Smooth muscle cell (in vitro differentiated cells): Measurements from ENCODE around the gene SCN7A. TPM values are rescaled to one million over a fixed set of nuclear protein-coding genes. Genes with fewer than 3 reads are reported as not detected.

Experiments used
- DNase-seq: peaks from one replicate; lab custom pipeline; 2025; ENCODE audit not compliant: unreplicated experiment; lab: John Stamatoyannopoulos, UW
- H2AFZ ChIP-seq: fragments of 200-600 bp; sonication (generic); 2 replicates; pipeline ENCODE4 v1.6.0; 2016; ENCODE audit warnings: antibody characterized with exemption, low read depth, mild to moderate bottlenecking
- H3F3A ChIP-seq: fragments of 200-600 bp; sonication (generic); 2 replicates; pipeline ENCODE4 v1.6.0; 2017; ENCODE audit warnings: antibody characterized with exemption, low read depth
- H3K27ac ChIP-seq: fragments of 200-600 bp; sonication (generic); 2 replicates; pipeline ENCODE4 v1.5.1; 2016; ENCODE audit warnings: low read depth, mild to moderate bottlenecking
- H3K27me3 ChIP-seq: fragments of 200-600 bp; sonication (generic); 2 replicates; pipeline ENCODE4 v1.6.1; 2016; ENCODE audit warnings: low read depth, mild to moderate bottlenecking
- H3K36me3 ChIP-seq: fragments of 200-600 bp; sonication (generic); 2 replicates; pipeline ENCODE4 v1.5.1; 2016; ENCODE audit warnings: low read depth
- H3K4me1 ChIP-seq: fragments of 200-600 bp; sonication (generic); 2 replicates; pipeline ENCODE4 v1.5.1; 2016; ENCODE audit warnings: low read depth
- H3K4me2 ChIP-seq: fragments of 200-600 bp; sonication (generic); 2 replicates; pipeline ENCODE4 v1.6.0; 2016; ENCODE audit warnings: mild to moderate bottlenecking
- H3K4me3 ChIP-seq: fragments of 200-600 bp; sonication (generic); 2 replicates; pipeline ENCODE4 v1.5.1; 2016; ENCODE audit warnings: mild to moderate bottlenecking
- H3K79me2 ChIP-seq: fragments of 200-600 bp; sonication (generic); 2 replicates; pipeline ENCODE4 v1.6.0; 2016; ENCODE audit warnings: low read depth, mild to moderate bottlenecking
- H3K9ac ChIP-seq: fragments of 200-600 bp; sonication (generic); 2 replicates; pipeline ENCODE4 v1.6.0; 2016; ENCODE audit warnings: low read depth
- H3K9me3 ChIP-seq: fragments of 200-600 bp; sonication (generic); replicated peaks from 2 replicates; pipeline ENCODE4 v1.5.1; 2016; ENCODE audit warnings: low read depth
- H4K20me1 ChIP-seq: fragments of 200-600 bp; sonication (generic); 2 replicates; pipeline ENCODE4 v1.6.0; 2016; ENCODE audit warnings: low read depth
- CTCF ChIP-seq: fragments of 200-600 bp; sonication (generic); IDR thresholded peaks from 2 replicates; pipeline ENCODE4 v1.5.1; 2017; ENCODE audit warnings: borderline replicate concordance, mild to moderate bottlenecking, antibody characterized with exemption; ENCODE audit not compliant: insufficient read depth, poor library complexity, severe bottlenecking
- WGBS: methylation state at CpG from one replicate; pipeline ENCODE4 v1.1.7; 2016; ENCODE audit warnings: low lambda C conversion rate; 5-methylcytosine and 5-hydroxymethylcytosine counted together
- polyA plus RNA-seq: library from polyadenylated mRNA; unstranded; fragments of >200 nt; fragmentation: Nextera tagmentation; extraction: Ambion mirVana; gene quantifications from 2 replicates; pipeline ENCODE4 v1.2.1, GENCODE V29; 2016
- total RNA-seq: library from RNA; depleted of rRNA; stranded (reverse); fragments of >200 nt; gene quantifications from 2 replicates; pipeline ENCODE4 v1.2.3, GENCODE V29; 2014

The SCN7A gene
- total and polyA plus RNA-seq, 2 experiments from 2014 or later = not detected

GRCh38 chr2:166520604-166521003 lies 26.6 kb upstream of the SCN7A start:
- Histone ChIP-seq H3K9ac (no peak overlapping the region), H3K9me3 (no peaks in the 10 kb centered on the region), H3K4me2 (no peak overlapping the region), H3K4me1 (no peaks in the 10 kb centered on the region), H3K79me2 (no peaks in the 10 kb centered on the region), H3K27me3 (peaks cover 9% of the 10 kb centered on the region), H3K27ac (no peak overlapping the region), H2AFZ (no peak overlapping the region), H4K20me1 (no peaks in the 10 kb centered on the region), H3K36me3 (no peaks in the 10 kb centered on the region), H3F3A (no peaks in the 10 kb centered on the region), H3K4me3 (no peak overlapping the region)
- no peak for TF ChIP-seq CTCF
- DNase-seq = no peak
- WGBS = 72% methylated on average over 2 of the region's 2 CpGs

GRCh38 chr2:166519391-166519962 lies 25.4 kb upstream of the SCN7A start:
- Histone ChIP-seq H3K79me2 (no peaks in the 10 kb centered on the region), H4K20me1 (no peaks in the 10 kb centered on the region), H3K36me3 (no peaks in the 10 kb centered on the region), H3K9ac (no peak overlapping the region), H3K27me3 (peaks cover 5% of the 10 kb centered on the region), H3K9me3 (no peaks in the 10 kb centered on the region), H3K4me2 (no peak overlapping the region), H2AFZ (no peak overlapping the region), H3K4me3 (no peak overlapping the region), H3K4me1 (no peaks in the 10 kb centered on the region), H3F3A (no peaks in the 10 kb centered on the region), H3K27ac (no peak overlapping the region)
- 70% methylated on average over 10 of the region's 10 CpGs for WGBS
- DNase-seq = no peak
- no peak for TF ChIP-seq CTCF

- Histone ChIP-seq H4K20me1 (no peaks in the 10 kb centered on the region), H3K27ac (no peak overlapping the region), H2AFZ (no peak overlapping the region), H3K27me3 (no peaks in the 10 kb centered on the region), H3K9me3 (no peaks in the 10 kb centered on the region), H3K4me3 (no peak overlapping the region), H3F3A (no peaks in the 10 kb centered on the region), H3K4me1 (no peaks in the 10 kb centered on the region), H3K9ac (no peak overlapping the region), H3K79me2 (no peaks in the 10 kb centered on the region), H3K36me3 (no peaks in the 10 kb centered on the region), H3K4me2 (no peak overlapping the region)
- no peak for DNase-seq
- no peak for TF ChIP-seq CTCF
- WGBS = 64% methylated on average over 3 of the region's 3 CpGs
These were observed 24.8 kb upstream of the SCN7A start for GRCh38 chr2:166518634-166519390.
